ENCODE data around the gene MTURN.
"Not testable (repeated sequence)": the region's sequence is repeated elsewhere in the genome, so short reads cannot be mapped to it uniquely, and the experiment has no call there.

The MTURN gene

GRCh38 chr7:30134611-30135300 lies at the start of gene MTURN:
MTURN (plus strand) TSS chr7:30134986; CDS start chr7:30135137, 151 bp downstream.
- H3K4me1 ChIP-seq (ENCODE audit: insufficient read depth, low read length), result peaks cover 9% of the 10 kb centered on the region
- no peaks in the 10 kb centered on the region for H3K36me3 ChIP-seq (ENCODE audit: insufficient read depth, low read length)
- H3K4me3 ChIP-seq (ENCODE audit: low read length), result peak within 1 kb of the TSS; percentile 64
- no peaks in the 10 kb centered on the region for H3K9me3 ChIP-seq (ENCODE audit: low read length)
- H2AFZ ChIP-seq (ENCODE audit: low read depth, low read length), result peak within 1 kb of the TSS; percentile 80
- H3K27me3 ChIP-seq (ENCODE audit: insufficient read depth, low read length), result no peaks in the 10 kb centered on the region

GRCh38 chr7:30086529-30086928 lies 48.3 kb upstream of the MTURN start:
- no peak overlapping the region for H3K4me3 ChIP-seq (ENCODE audit: low read length)
- peaks cover 17% of the 10 kb centered on the region for H3K36me3 ChIP-seq (ENCODE audit: insufficient read depth, low read length)
- H3K4me1 ChIP-seq (ENCODE audit: insufficient read depth, low read length), result no peaks in the 10 kb centered on the region
- no peak overlapping the region for H2AFZ ChIP-seq (ENCODE audit: low read depth, low read length)
- no peaks in the 10 kb centered on the region for H3K9me3 ChIP-seq (ENCODE audit: low read length)
- no peaks in the 10 kb centered on the region for H3K27me3 ChIP-seq (ENCODE audit: insufficient read depth, low read length)

- H3K27me3 ChIP-seq (ENCODE audit: insufficient read depth, low read length), result no peaks in the 10 kb centered on the region
- H3K4me3 ChIP-seq (ENCODE audit: low read length), result no peak overlapping the region
- peaks cover 14% of the 10 kb centered on the region for H3K36me3 ChIP-seq (ENCODE audit: insufficient read depth, low read length)
- H3K9me3 ChIP-seq (ENCODE audit: low read length), result no peaks in the 10 kb centered on the region
- H2AFZ ChIP-seq (ENCODE audit: low read depth, low read length), result no peak overlapping the region
- H3K4me1 ChIP-seq (ENCODE audit: insufficient read depth, low read length), result no peaks in the 10 kb centered on the region
These were observed 47.4 kb upstream of the MTURN start for GRCh38 chr7:30087371-30087770.

GRCh38 chr7:30088362-30088761 lies 46.4 kb upstream of the MTURN start:
- H3K4me1 ChIP-seq (ENCODE audit: insufficient read depth, low read length), result no peaks in the 10 kb centered on the region
- H3K36me3 ChIP-seq (ENCODE audit: insufficient read depth, low read length), result peaks cover 18% of the 10 kb centered on the region
- no peaks in the 10 kb centered on the region for H3K9me3 ChIP-seq (ENCODE audit: low read length)
- no peak overlapping the region for H2AFZ ChIP-seq (ENCODE audit: low read depth, low read length)
- H3K4me3 ChIP-seq (ENCODE audit: low read length), result no peak overlapping the region
- H3K27me3 ChIP-seq (ENCODE audit: insufficient read depth, low read length), result no peaks in the 10 kb centered on the region

GRCh38 chr7:30090111-30090510 lies 44.7 kb upstream of the MTURN start:
- H3K36me3 ChIP-seq (ENCODE audit: insufficient read depth, low read length), result peaks cover 20% of the 10 kb centered on the region
- H3K4me3 ChIP-seq (ENCODE audit: low read length), result no peak overlapping the region
- H3K27me3 ChIP-seq (ENCODE audit: insufficient read depth, low read length), result no peaks in the 10 kb centered on the region
- peaks cover 2% of the 10 kb centered on the region for H3K9me3 ChIP-seq (ENCODE audit: low read length)
- H3K4me1 ChIP-seq (ENCODE audit: insufficient read depth, low read length), result no peaks in the 10 kb centered on the region
- no peak overlapping the region for H2AFZ ChIP-seq (ENCODE audit: low read depth, low read length)

- Histone ChIP-seq H3K9me3 (ENCODE audit: low read length) (peaks cover 2% of the 10 kb centered on the region), H3K4me3 (ENCODE audit: low read length) (no peak overlapping the region), H3K27me3 (ENCODE audit: insufficient read depth, low read length) (no peaks in the 10 kb centered on the region), H3K36me3 (ENCODE audit: insufficient read depth, low read length) (peaks cover 14% of the 10 kb centered on the region), H2AFZ (ENCODE audit: low read depth, low read length) (no peak overlapping the region), H3K4me1 (ENCODE audit: insufficient read depth, low read length) (no peaks in the 10 kb centered on the region)
These were observed 43.3 kb upstream of the MTURN start for GRCh38 chr7:30091491-30091912.

- peaks cover 2% of the 10 kb centered on the region for H3K9me3 ChIP-seq (ENCODE audit: low read length)
- no peaks in the 10 kb centered on the region for H3K4me1 ChIP-seq (ENCODE audit: insufficient read depth, low read length)
- no peak overlapping the region for H3K4me3 ChIP-seq (ENCODE audit: low read length)
- no peaks in the 10 kb centered on the region for H3K27me3 ChIP-seq (ENCODE audit: insufficient read depth, low read length)
- H2AFZ ChIP-seq (ENCODE audit: low read depth, low read length), result no peak overlapping the region
- peaks cover 14% of the 10 kb centered on the region for H3K36me3 ChIP-seq (ENCODE audit: insufficient read depth, low read length)
These were observed 42.8 kb upstream of the MTURN start for GRCh38 chr7:30091987-30092386.

GRCh38 chr7:30093420-30093952 lies 41.3 kb upstream of the MTURN start:
- H3K9me3 ChIP-seq (ENCODE audit: low read length), result peaks cover 3% of the 10 kb centered on the region
- no peak overlapping the region for H3K4me3 ChIP-seq (ENCODE audit: low read length)
- H2AFZ ChIP-seq (ENCODE audit: low read depth, low read length), result no peak overlapping the region
- no peaks in the 10 kb centered on the region for H3K4me1 ChIP-seq (ENCODE audit: insufficient read depth, low read length)
- no peaks in the 10 kb centered on the region for H3K27me3 ChIP-seq (ENCODE audit: insufficient read depth, low read length)
- H3K36me3 ChIP-seq (ENCODE audit: insufficient read depth, low read length), result peaks cover 14% of the 10 kb centered on the region

- not testable (repeated sequence) for H3K36me3 ChIP-seq (ENCODE audit: insufficient read depth, low read length); H2AFZ ChIP-seq (ENCODE audit: low read depth, low read length); H3K27me3 ChIP-seq (ENCODE audit: insufficient read depth, low read length); H3K4me3 ChIP-seq (ENCODE audit: low read length); H3K4me1 ChIP-seq (ENCODE audit: insufficient read depth, low read length)
- peaks cover 13% of the 10 kb centered on the region for H3K9me3 ChIP-seq (ENCODE audit: low read length)
These were observed 36.2 kb upstream of the MTURN start for GRCh38 chr7:30098599-30098998.

- H3K4me1 ChIP-seq (ENCODE audit: insufficient read depth, low read length), result no peaks in the 10 kb centered on the region
- H3K4me3 ChIP-seq (ENCODE audit: low read length), result no peak overlapping the region
- peaks cover 11% of the 10 kb centered on the region for H3K9me3 ChIP-seq (ENCODE audit: low read length)
- no peak overlapping the region for H2AFZ ChIP-seq (ENCODE audit: low read depth, low read length)
- peaks cover 4% of the 10 kb centered on the region for H3K36me3 ChIP-seq (ENCODE audit: insufficient read depth, low read length)
- H3K27me3 ChIP-seq (ENCODE audit: insufficient read depth, low read length), result no peaks in the 10 kb centered on the region
These were observed 32.5 kb upstream of the MTURN start for GRCh38 chr7:30102281-30102680.

- peaks cover 2% of the 10 kb centered on the region for H3K36me3 ChIP-seq (ENCODE audit: insufficient read depth, low read length)
- no peaks in the 10 kb centered on the region for H3K27me3 ChIP-seq (ENCODE audit: insufficient read depth, low read length)
- H3K9me3 ChIP-seq (ENCODE audit: low read length), result peaks cover 9% of the 10 kb centered on the region
- no peak overlapping the region for H2AFZ ChIP-seq (ENCODE audit: low read depth, low read length)
- H3K4me1 ChIP-seq (ENCODE audit: insufficient read depth, low read length), result no peaks in the 10 kb centered on the region
- no peak overlapping the region for H3K4me3 ChIP-seq (ENCODE audit: low read length)
These were observed 30.6 kb upstream of the MTURN start for GRCh38 chr7:30104157-30104556.

- H3K27me3 ChIP-seq (ENCODE audit: insufficient read depth, low read length), result no peaks in the 10 kb centered on the region
- H2AFZ ChIP-seq (ENCODE audit: low read depth, low read length), result no peak overlapping the region
- peaks cover 8% of the 10 kb centered on the region for H3K9me3 ChIP-seq (ENCODE audit: low read length)
- no peaks in the 10 kb centered on the region for H3K36me3 ChIP-seq (ENCODE audit: insufficient read depth, low read length)
- H3K4me3 ChIP-seq (ENCODE audit: low read length), result no peak overlapping the region
- H3K4me1 ChIP-seq (ENCODE audit: insufficient read depth, low read length), result no peaks in the 10 kb centered on the region
These were observed 22.6 kb upstream of the MTURN start for GRCh38 chr7:30112103-30112713.

- Histone ChIP-seq H3K9me3 (ENCODE audit: low read length) (peaks cover 8% of the 10 kb centered on the region), H3K4me1 (ENCODE audit: insufficient read depth, low read length) (no peaks in the 10 kb centered on the region), H3K27me3 (ENCODE audit: insufficient read depth, low read length) (no peaks in the 10 kb centered on the region), H3K4me3 (ENCODE audit: low read length) (no peak overlapping the region), H2AFZ (ENCODE audit: low read depth, low read length) (no peak overlapping the region), H3K36me3 (ENCODE audit: insufficient read depth, low read length) (no peaks in the 10 kb centered on the region)
These were observed 21.6 kb upstream of the MTURN start for GRCh38 chr7:30113144-30113543.
